Smooth muscle cell (in vitro differentiated cells): Measurements from ENCODE around the gene GSTP1. TPM values are rescaled to one million over a fixed set of nuclear protein-coding genes. Genes with fewer than 3 reads are reported as not detected.

Experiments used
- DNase-seq: peaks from one replicate; lab custom pipeline; 2025; ENCODE audit not compliant: unreplicated experiment; lab: John Stamatoyannopoulos, UW
- H2AFZ ChIP-seq: fragments of 200-600 bp; sonication (generic); 2 replicates; pipeline ENCODE4 v1.6.0; 2016; ENCODE audit warnings: antibody characterized with exemption, low read depth, mild to moderate bottlenecking
- H3F3A ChIP-seq: fragments of 200-600 bp; sonication (generic); 2 replicates; pipeline ENCODE4 v1.6.0; 2017; ENCODE audit warnings: antibody characterized with exemption, low read depth
- H3K27ac ChIP-seq: fragments of 200-600 bp; sonication (generic); 2 replicates; pipeline ENCODE4 v1.5.1; 2016; ENCODE audit warnings: low read depth, mild to moderate bottlenecking
- H3K27me3 ChIP-seq: fragments of 200-600 bp; sonication (generic); 2 replicates; pipeline ENCODE4 v1.6.1; 2016; ENCODE audit warnings: low read depth, mild to moderate bottlenecking
- H3K36me3 ChIP-seq: fragments of 200-600 bp; sonication (generic); 2 replicates; pipeline ENCODE4 v1.5.1; 2016; ENCODE audit warnings: low read depth
- H3K4me1 ChIP-seq: fragments of 200-600 bp; sonication (generic); 2 replicates; pipeline ENCODE4 v1.5.1; 2016; ENCODE audit warnings: low read depth
- H3K4me2 ChIP-seq: fragments of 200-600 bp; sonication (generic); 2 replicates; pipeline ENCODE4 v1.6.0; 2016; ENCODE audit warnings: mild to moderate bottlenecking
- H3K4me3 ChIP-seq: fragments of 200-600 bp; sonication (generic); 2 replicates; pipeline ENCODE4 v1.5.1; 2016; ENCODE audit warnings: mild to moderate bottlenecking
- H3K79me2 ChIP-seq: fragments of 200-600 bp; sonication (generic); 2 replicates; pipeline ENCODE4 v1.6.0; 2016; ENCODE audit warnings: low read depth, mild to moderate bottlenecking
- H3K9ac ChIP-seq: fragments of 200-600 bp; sonication (generic); 2 replicates; pipeline ENCODE4 v1.6.0; 2016; ENCODE audit warnings: low read depth
- H3K9me3 ChIP-seq: fragments of 200-600 bp; sonication (generic); replicated peaks from 2 replicates; pipeline ENCODE4 v1.5.1; 2016; ENCODE audit warnings: low read depth
- H4K20me1 ChIP-seq: fragments of 200-600 bp; sonication (generic); 2 replicates; pipeline ENCODE4 v1.6.0; 2016; ENCODE audit warnings: low read depth
- WGBS: methylation state at CpG from one replicate; pipeline ENCODE4 v1.1.7; 2016; ENCODE audit warnings: low lambda C conversion rate; 5-methylcytosine and 5-hydroxymethylcytosine counted together
- polyA plus RNA-seq: library from polyadenylated mRNA; unstranded; fragments of >200 nt; fragmentation: Nextera tagmentation; extraction: Ambion mirVana; gene quantifications from 2 replicates; pipeline ENCODE4 v1.2.1, GENCODE V29; 2016
- total RNA-seq: library from RNA; depleted of rRNA; stranded (reverse); fragments of >200 nt; gene quantifications from 2 replicates; pipeline ENCODE4 v1.2.3, GENCODE V29; 2014
- TF ChIP-seq, protein P1 (sequence below): fragments of 200-600 bp; sonication (generic); IDR thresholded peaks from 2 replicates; pipeline ENCODE4 v1.5.1; 2017; ENCODE audit warnings: borderline replicate concordance, mild to moderate bottlenecking, antibody characterized with exemption; ENCODE audit not compliant: insufficient read depth, poor library complexity, severe bottlenecking

Gene GSTP1
- total and polyA plus RNA-seq, 2 experiments from 2014 or later = 874 to 1,489 TPM

DNA sequence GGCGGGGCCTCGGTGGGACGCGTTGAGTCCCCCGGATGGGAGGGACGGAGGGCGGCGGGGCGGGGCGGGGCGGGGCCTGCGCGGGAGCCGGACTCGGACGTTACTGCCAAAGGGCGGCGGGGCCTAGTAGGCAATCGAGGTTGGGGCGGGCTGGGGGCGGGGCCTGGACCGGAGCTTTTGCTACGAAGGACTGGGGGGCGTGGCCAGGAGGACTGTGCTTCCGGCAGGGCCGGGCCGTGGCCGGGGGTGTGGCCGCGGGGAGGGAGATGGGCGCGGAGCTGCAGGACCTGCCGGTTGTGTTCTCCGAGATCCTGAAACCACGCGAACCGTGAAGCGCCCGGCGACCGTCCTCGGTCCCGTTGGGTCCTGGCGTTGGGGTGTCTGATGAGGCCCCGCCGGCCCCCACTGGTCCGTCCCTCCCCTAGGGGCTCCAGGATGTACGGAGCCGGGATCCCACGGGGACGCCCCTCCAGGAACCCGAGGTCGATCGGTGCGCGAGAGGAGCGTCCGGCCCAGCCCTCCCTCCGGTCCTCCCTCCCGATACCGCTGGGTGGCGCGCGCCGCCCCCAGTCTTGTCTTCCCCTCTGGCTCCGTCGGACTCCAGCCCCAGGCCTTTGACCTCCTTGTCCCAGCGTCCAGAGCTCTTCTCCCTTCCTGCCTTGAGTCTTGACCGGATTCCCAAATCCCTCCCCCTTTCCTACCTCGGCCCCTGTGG lies 46.8 kb downstream of the GSTP1 start:
- H3F3A ChIP-seq = no peaks in the 10 kb centered on the region
- H3K9ac ChIP-seq = peak overlapping the region; percentile 57

DNA sequence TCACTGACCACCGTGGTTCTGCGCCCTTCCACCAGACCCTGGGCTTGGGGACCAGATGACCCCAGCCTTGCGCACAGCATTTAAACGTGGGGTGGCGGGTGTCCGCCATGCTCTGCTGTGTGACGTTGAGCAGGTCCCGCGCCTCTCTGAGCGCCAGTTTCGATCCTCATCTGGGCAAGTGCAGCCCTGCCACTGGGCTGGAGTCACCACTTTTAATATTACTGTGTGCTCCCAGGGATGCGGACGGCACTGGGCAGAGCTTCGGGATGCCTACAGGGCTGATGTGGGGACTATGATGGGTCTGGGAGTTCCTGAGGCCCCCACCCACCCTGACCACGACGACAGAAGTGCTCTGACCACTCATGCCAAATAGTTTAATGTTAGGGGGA lies 47.3 kb downstream of the GSTP1 start:
- no peaks in the 10 kb centered on the region for H3K79me2 ChIP-seq
- H2AFZ ChIP-seq = peak overlapping the region; percentile 73
- H3K36me3 ChIP-seq = no peaks in the 10 kb centered on the region
- peak overlapping the region; percentile 57 for H3K9ac ChIP-seq
- peak overlapping the region; percentile 72 for H3K4me3 ChIP-seq
- no peaks in the 10 kb centered on the region for H3F3A ChIP-seq
- no peaks in the 10 kb centered on the region for H3K4me1 ChIP-seq
- H3K9me3 ChIP-seq = no peaks in the 10 kb centered on the region
- peak overlapping the region; percentile 94 for H3K4me2 ChIP-seq
- no peaks in the 10 kb centered on the region for H3K27me3 ChIP-seq
- DNase-seq = no peak
- WGBS = 61% methylated on average over 16 of the region's 16 CpGs
- no peaks in the 10 kb centered on the region for H4K20me1 ChIP-seq
- H3K27ac ChIP-seq = peak overlapping the region; percentile 5
- TF ChIP-seq, protein P1, sequence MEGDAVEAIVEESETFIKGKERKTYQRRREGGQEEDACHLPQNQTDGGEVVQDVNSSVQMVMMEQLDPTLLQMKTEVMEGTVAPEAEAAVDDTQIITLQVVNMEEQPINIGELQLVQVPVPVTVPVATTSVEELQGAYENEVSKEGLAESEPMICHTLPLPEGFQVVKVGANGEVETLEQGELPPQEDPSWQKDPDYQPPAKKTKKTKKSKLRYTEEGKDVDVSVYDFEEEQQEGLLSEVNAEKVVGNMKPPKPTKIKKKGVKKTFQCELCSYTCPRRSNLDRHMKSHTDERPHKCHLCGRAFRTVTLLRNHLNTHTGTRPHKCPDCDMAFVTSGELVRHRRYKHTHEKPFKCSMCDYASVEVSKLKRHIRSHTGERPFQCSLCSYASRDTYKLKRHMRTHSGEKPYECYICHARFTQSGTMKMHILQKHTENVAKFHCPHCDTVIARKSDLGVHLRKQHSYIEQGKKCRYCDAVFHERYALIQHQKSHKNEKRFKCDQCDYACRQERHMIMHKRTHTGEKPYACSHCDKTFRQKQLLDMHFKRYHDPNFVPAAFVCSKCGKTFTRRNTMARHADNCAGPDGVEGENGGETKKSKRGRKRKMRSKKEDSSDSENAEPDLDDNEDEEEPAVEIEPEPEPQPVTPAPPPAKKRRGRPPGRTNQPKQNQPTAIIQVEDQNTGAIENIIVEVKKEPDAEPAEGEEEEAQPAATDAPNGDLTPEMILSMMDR = no peak

More for the DNA sequence above, 46.8 kb downstream of the GSTP1 start:
- WGBS = under 1% methylated on average over 24 of the region's 70 CpGs
- H2AFZ ChIP-seq = peak overlapping the region; percentile 73
- H3K36me3 ChIP-seq = no peaks in the 10 kb centered on the region
- peak; percentile 100 for DNase-seq
- H3K4me2 ChIP-seq = peak overlapping the region; percentile 94
- peak overlapping the region; percentile 72 for H3K4me3 ChIP-seq
- H3K4me1 ChIP-seq = no peaks in the 10 kb centered on the region
- H4K20me1 ChIP-seq = no peaks in the 10 kb centered on the region
- H3K79me2 ChIP-seq = no peaks in the 10 kb centered on the region
- H3K27me3 ChIP-seq = no peaks in the 10 kb centered on the region
- H3K27ac ChIP-seq = peak overlapping the region; percentile 5
- H3K9me3 ChIP-seq = no peaks in the 10 kb centered on the region
- TF ChIP-seq, protein P1 = peak; percentile 58

DNA sequence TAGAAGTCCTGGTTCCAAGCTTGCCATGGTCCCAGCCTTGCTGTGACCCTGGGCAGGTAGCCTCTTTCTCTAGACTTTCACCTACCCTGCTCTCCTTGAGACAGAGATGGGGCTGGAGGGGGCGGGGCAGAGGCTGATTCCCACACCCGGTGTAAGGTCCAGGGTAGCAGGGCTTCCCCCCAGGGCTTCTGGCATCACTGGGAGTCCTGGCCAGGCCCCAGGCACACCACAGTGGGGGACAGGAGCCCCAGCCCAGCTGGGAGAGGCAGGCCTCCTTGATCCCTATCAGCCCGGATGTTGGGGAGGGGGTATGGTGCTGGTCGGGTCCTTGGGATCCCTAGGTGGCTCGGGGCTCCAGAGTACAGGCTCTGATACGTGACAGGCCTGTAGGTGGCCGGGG lies 47.8 kb downstream of the GSTP1 start:
- H3K9me3 ChIP-seq = no peaks in the 10 kb centered on the region
- no peaks in the 10 kb centered on the region for H3F3A ChIP-seq
- H3K36me3 ChIP-seq = no peaks in the 10 kb centered on the region
- H2AFZ ChIP-seq = no peak overlapping the region
- H4K20me1 ChIP-seq = no peaks in the 10 kb centered on the region
- no peak overlapping the region for H3K9ac ChIP-seq
- no peaks in the 10 kb centered on the region for H3K4me1 ChIP-seq
- no peak for DNase-seq
- WGBS = 76% methylated on average over 7 of the region's 7 CpGs
- H3K27ac ChIP-seq = no peak overlapping the region
- no peak overlapping the region for H3K4me3 ChIP-seq
- TF ChIP-seq, protein P1 = no peak
- no peaks in the 10 kb centered on the region for H3K27me3 ChIP-seq
- no peaks in the 10 kb centered on the region for H3K79me2 ChIP-seq
- H3K4me2 ChIP-seq = no peak overlapping the region

DNA sequence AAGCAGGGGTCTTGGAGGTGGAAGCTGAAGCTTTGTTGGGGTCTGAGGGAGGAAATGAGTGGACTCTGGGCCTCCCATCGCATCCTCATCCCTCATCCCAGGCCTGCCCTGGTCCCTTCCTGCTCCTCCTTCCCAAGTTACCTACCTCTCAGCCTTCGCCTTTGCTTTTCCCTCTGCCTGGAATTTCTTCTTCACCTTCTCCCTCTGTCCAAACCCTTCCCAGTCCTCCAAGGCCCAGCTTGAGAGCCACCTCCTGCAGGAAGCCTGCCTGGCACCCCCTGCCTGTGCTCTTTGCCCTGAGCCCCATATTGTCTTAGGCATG lies 48.2 kb downstream of the GSTP1 start:
- WGBS = 90% methylated on average over 2 of the region's 2 CpGs

More for the DNA sequence above, 48.2 kb downstream of the GSTP1 start:
- no peak for DNase-seq
- no peaks in the 10 kb centered on the region for H3K27me3 ChIP-seq
- no peaks in the 10 kb centered on the region for H3F3A ChIP-seq
- no peaks in the 10 kb centered on the region for H3K79me2 ChIP-seq
- no peak overlapping the region for H3K27ac ChIP-seq
- H4K20me1 ChIP-seq = no peaks in the 10 kb centered on the region
- H3K4me3 ChIP-seq = no peak overlapping the region
- no peaks in the 10 kb centered on the region for H3K4me1 ChIP-seq
- TF ChIP-seq, protein P1 = no peak
- no peaks in the 10 kb centered on the region for H3K36me3 ChIP-seq
- H2AFZ ChIP-seq = no peak overlapping the region
- H3K4me2 ChIP-seq = no peak overlapping the region
- H3K9ac ChIP-seq = no peak overlapping the region
- H3K9me3 ChIP-seq = no peaks in the 10 kb centered on the region
